ENCODE results near the gene MUCL1. TPM values are rescaled to one million over a fixed set of nuclear protein-coding genes. Genes with fewer than 3 reads are reported as not detected.

The MUCL1 gene, protein sequence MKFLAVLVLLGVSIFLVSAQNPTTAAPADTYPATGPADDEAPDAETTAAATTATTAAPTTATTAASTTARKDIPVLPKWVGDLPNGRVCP
- not detected for total RNA-seq
- long read RNA-seq = 0 reads

DNA sequence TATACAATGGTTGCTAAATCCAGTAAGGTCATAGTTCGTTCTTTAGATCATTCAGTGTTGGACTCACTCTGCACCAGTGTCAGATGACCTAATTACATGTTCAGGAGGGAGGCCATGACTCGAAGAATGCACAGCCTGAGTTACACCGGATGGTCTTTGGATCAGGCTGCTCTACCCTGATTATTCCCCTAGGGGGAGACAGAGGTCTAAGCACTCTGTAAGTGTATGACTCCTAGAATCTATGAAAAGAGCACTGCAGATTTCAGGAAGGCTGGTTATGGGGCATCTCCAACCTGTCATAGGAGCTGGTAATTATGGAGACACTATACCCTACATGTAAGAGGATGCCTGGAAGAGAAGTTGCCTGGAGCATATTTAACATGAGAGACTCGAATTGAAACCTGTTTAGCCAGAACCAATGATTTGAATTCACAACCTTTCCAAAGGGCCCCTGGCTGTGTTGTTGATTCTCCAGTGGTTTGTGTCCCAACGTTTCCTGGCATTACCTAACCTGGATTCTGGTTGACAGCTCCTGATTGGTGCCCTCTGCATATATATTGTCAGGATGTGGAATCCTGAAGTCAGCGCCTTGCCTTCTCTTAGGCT lies at the start of gene MUCL1:
Gene MUCL1 (plus strand): TSS at position 584 of the 606 bp plus-strand sequence. CDS start 67 bp downstream, outside the sequence.
- WGBS (ENCODE audit: insufficient coverage, low coverage, low lambda C conversion rate, missing lambda C conversion rate) = 4% methylated on average over 4 of the region's 6 CpGs
- peak in 1 of 3 donors; percentile 69 for DNase-seq

DNA sequence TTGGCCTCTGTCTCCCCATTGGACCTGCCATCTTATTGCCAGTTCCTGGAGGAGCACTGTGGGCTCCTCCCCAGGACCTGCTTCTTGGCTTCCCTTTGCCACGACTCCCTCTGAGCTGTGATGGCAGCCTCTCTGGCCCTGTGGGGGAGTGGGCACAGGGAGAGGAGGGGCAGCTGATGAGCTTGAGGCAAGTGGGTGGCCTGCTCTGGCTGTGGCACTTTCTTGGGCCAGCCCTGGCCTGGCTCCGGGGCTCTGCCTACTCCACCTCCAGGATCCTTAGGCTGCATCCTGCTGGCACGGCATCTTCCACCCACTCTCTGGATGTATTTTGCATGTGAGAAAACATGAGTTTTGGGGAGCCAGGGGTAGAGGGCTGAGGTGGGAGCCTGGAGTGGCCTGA lies 32.6 kb upstream of the MUCL1 start:
- TF ChIP-seq CTCF (IDR thresholded peaks at IDR 0.05) (no peak), POLR2A (IDR thresholded peaks at IDR 0.05) (no peak)
- intact Hi-C loops (cut with DNase I) = no loop called here
- no peaks in the 10 kb centered on the region for H3K4me1 ChIP-seq
- no peak overlapping the region for H3K27ac ChIP-seq
- H3K36me3 ChIP-seq = no peaks in the 10 kb centered on the region
- no peak for DNase-seq
- no peaks in the 10 kb centered on the region for H3K27me3 ChIP-seq
- H3K4me3 ChIP-seq = no peak overlapping the region
- H3K9me3 ChIP-seq = no peaks in the 10 kb centered on the region
- ATAC-seq = peak in 1 of 4 donors; percentile 34
- no CpG with 5 or more reads among the region's 3 CpGs for WGBS (ENCODE audit: insufficient coverage, low coverage, low lambda C conversion rate, missing lambda C conversion rate)

More for the DNA sequence above, at the start of gene MUCL1:
- H3K9me3 ChIP-seq = no peaks in the 10 kb centered on the region
- no peak within 1 kb of the TSS for H3K27ac ChIP-seq
- intact Hi-C loops (cut with DNase I) = loop anchor here in 1 of 2 donors (10.0 kb wide), 1 partner anchor 101 kb away; no protein-coding TSS in a partner anchor
- no peaks in the 10 kb centered on the region for H3K27me3 ChIP-seq
- H3K4me1 ChIP-seq = no peaks in the 10 kb centered on the region
- H3K4me3 ChIP-seq = no peak within 1 kb of the TSS
- TF ChIP-seq POLR2A (IDR thresholded peaks at IDR 0.05) (no peak), CTCF (IDR thresholded peaks at IDR 0.05) (peak; percentile 81 to 93 (median 89))
- ATAC-seq = peak; percentile 99 to 100 (median 100)
- H3K36me3 ChIP-seq = no peaks in the 10 kb centered on the region

GRCh38 chr12:54824402-54824801 lies 29.9 kb upstream of the MUCL1 start:
- peak; percentile 11 to 27 (median 20) for TF ChIP-seq CTCF (IDR thresholded peaks at IDR 0.05)
- TF ChIP-seq POLR2A (IDR thresholded peaks at IDR 0.05) = no peak
- intact Hi-C loops (cut with DNase I) = no loop called here
- Histone ChIP-seq H3K27ac (no peak overlapping the region), H3K9me3 (no peaks in the 10 kb centered on the region), H3K4me1 (no peaks in the 10 kb centered on the region), H3K4me3 (no peak overlapping the region), H3K27me3 (no peaks in the 10 kb centered on the region), H3K36me3 (no peaks in the 10 kb centered on the region)
- WGBS (ENCODE audit: insufficient coverage, low coverage, low lambda C conversion rate, missing lambda C conversion rate) = 94% methylated on average over 2 of the region's 2 CpGs
- ATAC-seq (no peak), DNase-seq (no peak)

DNA sequence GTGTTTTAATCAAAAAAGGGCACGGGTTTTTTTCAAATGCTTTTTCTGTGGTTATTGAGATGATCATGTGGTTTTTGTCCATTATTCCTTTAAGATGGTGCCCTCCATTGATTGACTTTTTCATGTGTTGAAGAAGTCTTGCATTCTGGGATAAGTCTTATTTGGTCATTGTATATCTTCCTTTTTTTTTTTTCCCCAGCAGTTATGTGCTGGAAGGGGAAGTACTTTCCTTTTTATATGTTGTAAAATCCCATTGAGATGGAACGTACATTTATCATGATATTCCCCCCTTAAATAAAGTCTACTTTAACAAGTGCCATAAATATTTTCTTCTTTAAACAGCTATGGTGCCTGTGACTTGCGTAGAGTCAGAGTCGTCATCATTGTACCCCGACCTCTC lies 24.8 kb upstream of the MUCL1 start:
- intact Hi-C loops (cut with DNase I) = no loop called here
- Histone ChIP-seq H3K27ac (no peak overlapping the region), H3K36me3 (no peaks in the 10 kb centered on the region), H3K4me3 (no peak overlapping the region), H3K4me1 (no peaks in the 10 kb centered on the region), H3K9me3 (no peaks in the 10 kb centered on the region), H3K27me3 (peaks cover 0 to 3% of the 10 kb centered on the region in 2 donors)
- TF ChIP-seq CTCF (IDR thresholded peaks at IDR 0.05) (no peak), POLR2A (IDR thresholded peaks at IDR 0.05) (no peak)
- WGBS (ENCODE audit: insufficient coverage, low coverage, low lambda C conversion rate, missing lambda C conversion rate) = 65% methylated on average over 5 of the region's 5 CpGs
- DNase-seq = no peak
- ATAC-seq = no peak

Data from right lobe of liver (tissue), 6 donors.